GM21576 (cell line): ENCODE measurements around the gene CFTR.

Source experiments
- ATAC-seq: cut with Tn5 transposase; IDR thresholded peaks from one replicate; pipeline ENCODE4 v1.9.1; 2021; ENCODE audit warnings: mild to moderate bottlenecking, moderate library complexity; ENCODE audit not compliant: unreplicated experiment

CFTR gene

GRCh38 chr7:117640465-117640864 is 160.6 kb downstream of the CFTR start:
- ATAC-seq: no peak

GRCh38 chr7:117645481-117646165 is 165.8 kb downstream of the CFTR start:
- no peak for ATAC-seq

GRCh38 chr7:117648203-117648866 is 168.5 kb downstream of the CFTR start:
- ATAC-seq: no peak

GRCh38 chr7:117652943-117653680 is 173.3 kb downstream of the CFTR start:
- ATAC-seq: no peak

GRCh38 chr7:117654780-117655179 is 175.0 kb downstream of the CFTR start:
- ATAC-seq: no peak

GRCh38 chr7:117656806-117657205 is 177.0 kb downstream of the CFTR start:
- ATAC-seq: no peak

GRCh38 chr7:117659531-117660011 is 179.7 kb downstream of the CFTR start:
- ATAC-seq: no peak

- ATAC-seq: no peak
Observed at GRCh38 chr7:117661328-117661727, 181.5 kb downstream of the CFTR start.

- no peak for ATAC-seq
Observed at GRCh38 chr7:117664047-117664446, 184.2 kb downstream of the CFTR start.

GRCh38 chr7:117665368-117665767 is 185.5 kb downstream of the CFTR start:
- ATAC-seq: no peak

GRCh38 chr7:117666031-117666430 is 186.2 kb downstream of the CFTR start:
- no peak for ATAC-seq

- ATAC-seq: no peak
Observed at GRCh38 chr7:117666689-117667088, 186.9 kb downstream of the CFTR start.

GRCh38 chr7:117667456-117667855 is 187.6 kb downstream of the CFTR start:
- ATAC-seq: no peak

- no peak for ATAC-seq
Observed at GRCh38 chr7:117669818-117670217, 190.0 kb downstream of the CFTR start.

- ATAC-seq: no peak
Observed at GRCh38 chr7:117672453-117672852, 192.6 kb downstream of the CFTR start.

- no peak for ATAC-seq
Observed at GRCh38 chr7:117673367-117673766, 193.5 kb downstream of the CFTR start.

GRCh38 chr7:117673839-117674238 is 194.0 kb downstream of the CFTR start:
- no peak for ATAC-seq

GRCh38 chr7:117674617-117675016 is 194.8 kb downstream of the CFTR start:
- ATAC-seq: no peak

- no peak for ATAC-seq
Observed at GRCh38 chr7:117675497-117676435, 195.9 kb downstream of the CFTR start.

GRCh38 chr7:117679120-117679519 is 199.3 kb downstream of the CFTR start:
- no peak for ATAC-seq
